Adipocyte (in vitro differentiated cells): Measurements from ENCODE around the gene TEAD1.
A peak's percentile ranks its signal among the peaks of the same experiment; 100 is the strongest.

Experiments
- DNase-seq: peaks from one replicate; pipeline ENCODE4 v3.0.0-alpha.2; 2015; ENCODE audit warnings: low read depth
- H3K27me3 ChIP-seq: replicated peaks from 2 replicates; pipeline ENCODE4 v1.7.0; 2013; ENCODE audit warnings: mild to moderate bottlenecking, low read length, moderate library complexity; ENCODE audit not compliant: control insufficient read depth, insufficient read depth
- H3K36me3 ChIP-seq: 2 replicates; pipeline ENCODE4 v1.7.0; 2013; ENCODE audit warnings: low read length, mild to moderate bottlenecking, moderate library complexity; ENCODE audit not compliant: control insufficient read depth, insufficient read depth, severe bottlenecking
- H3K4me1 ChIP-seq: 2 replicates; pipeline ENCODE4 v1.7.0; 2013; ENCODE audit warnings: mild to moderate bottlenecking, low read length, moderate library complexity; ENCODE audit not compliant: control insufficient read depth, insufficient read depth
- H3K4me3 ChIP-seq: 2 replicates; pipeline ENCODE4 v1.7.0; 2013; ENCODE audit warnings: mild to moderate bottlenecking, low read length, moderate library complexity
- H3K9ac ChIP-seq: 2 replicates; pipeline ENCODE4 v1.7.0; 2013; ENCODE audit warnings: mild to moderate bottlenecking, low read length, moderate library complexity
- H3K9me3 ChIP-seq: 2 replicates; pipeline ENCODE4 v1.7.0; 2013; ENCODE audit warnings: mild to moderate bottlenecking, low read length, moderate library complexity; ENCODE audit not compliant: control insufficient read depth

TEAD1 gene

DNA sequence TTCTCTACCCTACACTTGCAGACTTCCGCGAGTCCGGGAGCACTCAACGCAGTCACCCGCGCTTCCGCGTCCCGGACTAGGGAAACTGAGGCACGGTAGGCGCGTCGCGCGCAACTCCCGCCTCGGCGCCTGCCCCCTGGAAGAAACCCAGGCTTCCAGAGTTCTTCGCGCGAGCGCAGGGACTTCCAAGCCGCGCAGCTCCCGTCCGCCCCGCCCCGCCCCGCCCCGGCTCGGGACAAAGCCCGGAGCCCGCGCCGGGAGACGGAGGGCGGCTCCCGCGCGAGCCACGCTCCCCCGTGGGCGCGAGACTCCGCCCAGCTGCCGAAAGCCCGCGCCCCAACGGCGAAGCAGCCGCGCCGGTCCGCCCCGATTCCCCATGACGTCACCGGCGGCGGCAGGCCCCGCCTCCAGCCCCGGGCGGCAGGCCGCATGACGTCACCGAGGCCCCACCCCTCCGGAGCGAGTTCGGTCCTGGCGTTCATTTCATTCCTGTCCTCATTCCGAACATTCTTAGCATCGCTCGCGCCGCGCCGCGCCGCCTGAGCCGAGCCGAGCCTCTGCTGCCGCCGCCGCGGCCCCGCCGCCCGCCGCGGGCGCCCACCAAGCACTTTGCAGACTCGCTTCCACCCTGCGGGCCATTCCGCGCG lies at the start of gene TEAD1:
TSS of gene TEAD1 (plus strand) at position 498 of the 647 bp plus-strand sequence.
- DNase-seq = peak; percentile 98
- no peaks in the 10 kb centered on the region for H3K9me3 ChIP-seq

DNA sequence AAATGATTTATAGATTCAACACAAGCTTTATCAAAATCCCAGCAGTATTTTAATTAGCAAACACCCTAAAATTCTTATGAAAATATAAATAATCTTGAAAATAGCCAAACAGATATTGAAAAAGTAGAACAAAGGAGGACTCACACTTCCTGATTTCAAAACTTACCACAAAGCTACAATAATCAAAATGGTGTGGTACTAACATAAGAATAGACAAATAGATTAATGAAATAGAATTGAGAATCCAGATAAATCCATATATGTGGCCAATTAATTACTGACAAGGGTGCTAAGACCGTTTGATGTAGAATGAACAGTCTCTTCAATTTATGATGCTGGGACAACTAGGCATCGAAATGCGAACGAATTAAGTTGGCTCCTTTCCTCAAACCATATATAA lies 49.6 kb upstream of the TEAD1 start:
- Histone ChIP-seq H3K9me3 (peaks cover 22% of the 10 kb centered on the region), H3K27me3 (no peaks in the 10 kb centered on the region), H3K4me3 (peak overlapping the region; percentile 50), H3K36me3 (no peaks in the 10 kb centered on the region), H3K4me1 (peaks cover 8% of the 10 kb centered on the region), H3K9ac (no peak overlapping the region)
- no peak for DNase-seq

More for the DNA sequence above, at the start of gene TEAD1:
- Histone ChIP-seq H3K36me3 (no peaks in the 10 kb centered on the region), H3K4me3 (peak within 1 kb of the TSS; percentile 84), H3K9ac (peak within 1 kb of the TSS; percentile 91), H3K27me3 (no peaks in the 10 kb centered on the region), H3K4me1 (peaks cover 23% of the 10 kb centered on the region)

DNA sequence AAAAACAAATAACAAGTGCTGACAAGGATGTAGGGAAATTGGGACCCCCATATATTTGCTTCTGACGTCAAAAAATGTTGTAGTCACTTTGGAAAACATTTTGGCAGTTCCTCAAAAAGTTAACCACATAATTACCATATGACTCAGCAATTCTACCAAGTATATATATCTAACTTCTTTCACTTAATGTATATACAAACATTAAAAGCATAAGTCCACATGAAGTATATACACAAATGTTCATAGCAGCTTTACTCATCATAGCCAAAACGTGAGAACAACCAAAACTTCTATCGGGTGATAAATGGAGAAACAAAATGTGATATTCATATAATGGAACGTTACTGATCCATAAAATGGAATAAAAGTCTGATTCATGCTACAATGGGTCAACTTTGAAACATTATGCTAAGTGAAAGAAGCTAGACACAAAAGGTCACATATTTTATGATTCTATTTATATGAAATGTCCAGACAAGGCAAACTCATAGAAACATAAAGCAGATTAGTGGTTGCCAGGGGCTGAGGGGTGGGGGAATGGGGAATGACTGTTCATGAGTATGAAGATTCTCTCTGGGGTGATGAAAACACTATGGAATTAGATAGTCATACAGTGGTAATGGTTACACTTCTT lies 48.7 kb upstream of the TEAD1 start:
- Histone ChIP-seq H3K9me3 (peaks cover 22% of the 10 kb centered on the region), H3K4me1 (peaks cover 9% of the 10 kb centered on the region), H3K27me3 (no peaks in the 10 kb centered on the region), H3K36me3 (no peaks in the 10 kb centered on the region), H3K4me3 (no peak overlapping the region), H3K9ac (no peak overlapping the region)
- DNase-seq = peak; percentile 74

DNA sequence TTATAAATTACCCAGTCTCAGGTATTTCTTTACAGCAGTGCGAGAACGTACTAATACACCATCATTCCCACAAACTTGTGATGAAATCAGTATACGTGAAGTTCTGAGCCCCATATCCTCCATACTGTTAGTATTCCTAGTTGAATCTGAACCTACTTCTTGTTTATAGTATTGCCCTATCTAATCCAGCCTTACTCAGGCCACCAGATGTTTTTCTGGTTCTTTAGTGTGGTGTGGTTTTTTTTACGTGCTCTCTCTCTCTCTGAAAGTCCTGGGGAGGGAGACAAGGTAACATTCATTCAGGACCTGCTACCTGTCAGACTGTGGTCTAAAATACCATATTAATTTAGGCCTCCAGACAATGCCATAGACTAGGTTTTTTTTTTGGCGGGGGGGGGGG lies 47.6 kb upstream of the TEAD1 start:
- Histone ChIP-seq H3K9ac (no peak overlapping the region), H3K36me3 (no peaks in the 10 kb centered on the region), H3K27me3 (no peaks in the 10 kb centered on the region), H3K9me3 (peaks cover 22% of the 10 kb centered on the region), H3K4me3 (no peak overlapping the region), H3K4me1 (peaks cover 9% of the 10 kb centered on the region)
- no peak for DNase-seq

DNA sequence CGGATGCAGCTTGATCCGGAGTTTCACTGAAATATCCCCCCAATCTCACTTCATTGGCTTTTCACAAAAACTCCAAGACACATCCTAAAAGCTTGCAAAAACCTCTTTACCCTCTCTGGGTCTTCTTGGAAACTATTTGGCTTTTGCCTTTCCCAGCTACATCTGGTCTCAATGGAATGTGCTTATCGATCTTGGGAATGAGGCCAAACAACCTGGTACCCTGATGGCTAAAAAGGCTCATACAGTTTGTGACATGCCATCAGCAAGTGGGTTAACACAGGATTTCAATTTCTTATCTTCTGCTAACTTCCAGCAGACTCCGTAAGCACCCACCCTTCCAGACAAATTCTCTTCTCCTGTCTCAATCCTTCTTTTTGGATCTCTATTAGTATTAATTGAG lies 45.9 kb upstream of the TEAD1 start:
- Histone ChIP-seq H3K9me3 (peaks cover 20% of the 10 kb centered on the region), H3K4me3 (no peak overlapping the region), H3K4me1 (peaks cover 9% of the 10 kb centered on the region), H3K9ac (no peak overlapping the region), H3K36me3 (no peaks in the 10 kb centered on the region), H3K27me3 (no peaks in the 10 kb centered on the region)
- DNase-seq = no peak

DNA sequence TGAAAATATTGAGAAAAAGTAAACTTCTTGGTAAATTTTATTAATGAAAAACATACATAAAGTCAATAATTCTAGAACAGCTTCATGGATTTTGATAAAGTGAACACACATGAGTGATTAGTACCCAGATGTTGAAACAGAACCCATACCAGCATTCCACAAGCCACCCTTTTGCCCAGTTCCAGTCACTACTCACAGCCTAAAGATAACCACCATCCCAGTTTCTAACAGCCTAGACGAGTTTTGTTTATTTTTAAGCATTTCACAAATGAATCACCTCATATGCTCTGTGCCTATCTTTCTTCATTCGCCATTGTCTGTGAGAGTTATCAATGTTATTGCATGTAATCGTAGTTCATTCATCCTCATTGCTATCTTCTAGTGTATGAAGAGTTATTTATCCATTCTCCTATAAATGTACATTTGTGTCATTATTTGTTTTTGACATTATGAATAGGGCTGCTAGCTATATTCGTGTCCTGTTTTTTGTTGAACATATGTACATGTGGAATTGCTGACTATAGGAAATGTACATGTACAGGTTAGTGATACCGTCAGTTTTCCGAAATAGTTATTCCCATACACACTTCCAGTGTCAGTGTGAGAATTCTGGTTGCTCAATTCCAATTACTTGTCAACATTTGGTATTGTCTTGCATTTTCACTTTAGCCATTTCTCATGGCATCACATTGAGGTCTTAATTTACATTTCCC lies 44.5 kb upstream of the TEAD1 start:
- Histone ChIP-seq H3K4me3 (no peak overlapping the region), H3K27me3 (no peaks in the 10 kb centered on the region), H3K36me3 (no peaks in the 10 kb centered on the region), H3K9me3 (peaks cover 6% of the 10 kb centered on the region), H3K9ac (no peak overlapping the region), H3K4me1 (peaks cover 9% of the 10 kb centered on the region)
- peak; percentile 52 for DNase-seq

DNA sequence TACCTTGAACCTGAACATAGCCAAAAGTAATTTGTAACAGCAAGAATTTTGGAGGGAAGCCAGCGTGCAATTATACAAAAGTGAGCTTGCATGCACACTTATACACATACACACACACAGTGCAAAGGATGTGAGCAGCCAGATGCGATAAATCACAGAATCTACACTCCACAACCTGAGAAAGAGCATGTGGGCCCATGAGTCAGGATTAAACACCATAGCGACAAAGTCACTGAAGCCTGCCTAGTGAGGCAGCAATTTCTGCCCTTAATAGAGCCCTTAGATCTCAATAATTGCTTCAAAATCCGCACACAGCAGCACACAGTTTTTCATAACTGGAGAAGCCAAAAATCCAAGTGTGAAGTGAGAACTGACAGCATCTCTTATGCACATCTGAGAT lies 42.6 kb upstream of the TEAD1 start:
- Histone ChIP-seq H3K4me3 (no peak overlapping the region), H3K27me3 (no peaks in the 10 kb centered on the region), H3K4me1 (peaks cover 9% of the 10 kb centered on the region), H3K36me3 (no peaks in the 10 kb centered on the region), H3K9me3 (no peaks in the 10 kb centered on the region), H3K9ac (no peak overlapping the region)
- no peak for DNase-seq

DNA sequence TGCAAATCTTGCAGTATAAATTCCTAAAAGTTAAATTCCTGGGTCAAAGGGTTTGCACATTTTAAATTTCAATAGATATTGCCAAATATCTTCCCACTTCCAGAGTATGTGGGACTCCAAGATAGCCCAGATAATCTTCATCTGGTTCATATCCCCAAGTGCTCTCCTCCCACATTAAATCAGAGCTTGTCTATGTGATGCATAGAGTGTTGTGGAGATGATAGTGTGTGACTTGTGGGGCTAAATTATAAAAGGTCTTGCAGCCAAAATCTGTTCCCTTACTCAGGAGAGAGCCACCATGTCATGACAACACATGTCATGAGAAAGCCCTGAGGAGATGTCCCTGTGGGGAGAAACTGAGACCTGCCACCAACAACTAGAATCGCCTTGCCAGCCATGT lies 39.9 kb upstream of the TEAD1 start:
- Histone ChIP-seq H3K4me1 (peaks cover 6% of the 10 kb centered on the region), H3K4me3 (no peak overlapping the region), H3K9me3 (no peaks in the 10 kb centered on the region), H3K27me3 (no peaks in the 10 kb centered on the region), H3K9ac (no peak overlapping the region), H3K36me3 (no peaks in the 10 kb centered on the region)
- no peak for DNase-seq

DNA sequence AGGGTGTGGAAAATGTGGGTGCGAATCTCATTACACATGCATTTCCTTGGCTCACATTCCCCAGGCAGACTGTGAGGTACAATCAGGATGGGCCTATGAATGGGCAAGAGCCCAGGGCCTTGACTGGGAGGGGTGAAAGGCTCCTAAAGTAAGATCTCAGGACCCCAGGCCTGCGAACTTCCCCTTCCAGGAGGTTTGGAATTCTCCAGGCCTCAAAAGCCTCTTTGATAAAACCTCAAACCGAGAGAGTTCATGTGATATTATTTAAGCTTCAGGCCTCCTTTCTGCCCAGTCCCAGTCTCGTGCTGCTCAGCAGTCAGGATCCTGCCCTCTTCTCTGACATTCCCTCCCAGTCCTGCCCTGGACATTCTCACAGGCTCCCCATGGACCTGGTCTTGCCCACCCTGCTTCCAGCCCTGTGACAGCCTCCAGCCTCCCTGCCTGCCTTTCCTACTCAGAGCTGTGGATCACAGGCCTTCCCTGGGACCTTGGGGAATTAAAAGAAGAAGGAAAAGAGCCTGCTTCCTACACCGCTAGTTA lies 37.3 kb upstream of the TEAD1 start:
- Histone ChIP-seq H3K27me3 (no peaks in the 10 kb centered on the region), H3K36me3 (no peaks in the 10 kb centered on the region)
- no peak for DNase-seq

DNA sequence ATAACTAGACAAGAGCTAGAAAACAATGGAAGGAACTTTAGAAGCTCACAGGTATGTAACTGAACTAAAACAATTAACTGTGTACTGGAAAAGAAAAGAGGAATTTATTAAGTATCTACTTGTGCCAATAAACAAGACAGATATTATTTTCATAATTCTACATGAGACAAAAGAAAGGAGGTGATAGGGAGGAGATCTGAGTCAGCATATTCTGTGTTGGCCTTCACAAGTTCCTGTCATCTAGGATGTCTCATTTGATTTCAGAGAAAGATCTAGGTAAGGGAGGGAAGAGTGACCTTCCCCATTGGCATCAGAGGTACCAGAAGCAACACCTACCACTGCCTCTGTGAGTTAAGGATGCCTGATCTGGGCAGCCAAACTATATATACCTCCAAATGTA lies 34.8 kb upstream of the TEAD1 start:
- no peak overlapping the region for H3K4me3 ChIP-seq
- no peak overlapping the region for H3K9ac ChIP-seq
- H3K27me3 ChIP-seq = no peaks in the 10 kb centered on the region
- H3K4me1 ChIP-seq = no peaks in the 10 kb centered on the region
- no peaks in the 10 kb centered on the region for H3K36me3 ChIP-seq
- no peaks in the 10 kb centered on the region for H3K9me3 ChIP-seq
- no peak for DNase-seq

More for the DNA sequence above, 37.3 kb upstream of the TEAD1 start:
- Histone ChIP-seq H3K9me3 (no peaks in the 10 kb centered on the region), H3K4me1 (no peaks in the 10 kb centered on the region), H3K4me3 (no peak overlapping the region), H3K9ac (no peak overlapping the region)

DNA sequence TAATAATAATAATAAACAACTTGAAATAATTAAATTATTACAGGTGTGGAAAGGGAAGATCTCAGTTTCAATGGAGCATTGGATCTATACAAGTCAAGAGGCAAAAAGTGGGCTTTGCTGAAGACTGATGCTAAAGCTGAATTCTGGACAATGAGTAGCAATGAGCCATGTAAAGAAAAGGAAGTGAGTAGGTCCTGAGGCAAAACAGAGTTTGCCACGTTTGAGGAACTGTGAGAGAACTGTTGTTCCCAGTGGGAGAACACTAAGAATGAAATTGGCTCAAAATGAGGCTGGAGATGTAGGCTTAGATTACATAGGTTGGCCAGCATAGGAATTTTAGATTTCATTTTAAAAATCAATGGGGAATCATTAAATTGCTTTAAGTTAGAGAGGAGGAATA lies 33.9 kb upstream of the TEAD1 start:
- Histone ChIP-seq H3K4me1 (no peaks in the 10 kb centered on the region), H3K27me3 (no peaks in the 10 kb centered on the region), H3K9ac (no peak overlapping the region), H3K9me3 (no peaks in the 10 kb centered on the region), H3K36me3 (no peaks in the 10 kb centered on the region), H3K4me3 (no peak overlapping the region)
- no peak for DNase-seq
